ENCODE results near the gene DPM1.
"Not testable (repeated sequence)": the region's sequence is repeated elsewhere in the genome, so short reads cannot be mapped to it uniquely, and the experiment has no call there.

The DPM1 gene

GRCh38 chr20:50978533-50978932, 20.2 kb upstream of the DPM1 start:
- not testable (repeated sequence) for DNase-seq

GRCh38 chr20:50977066-50978021, 19.0 kb upstream of the DPM1 start:
- no peak for DNase-seq

GRCh38 chr20:50975701-50976330, 17.5 kb upstream of the DPM1 start:
- no peak for DNase-seq

GRCh38 chr20:50969912-50970311, 11.6 kb upstream of the DPM1 start:
- DNase-seq = no peak

- DNase-seq = no peak
Measured at GRCh38 chr20:50969435-50969834, 11.1 kb upstream of the DPM1 start.

GRCh38 chr20:50968289-50968688, 10.0 kb upstream of the DPM1 start:
- no peak for DNase-seq

GRCh38 chr20:50967586-50967985, 9.3 kb upstream of the DPM1 start:
- DNase-seq = no peak

GRCh38 chr20:50959543-50960126, 1.3 kb upstream of the DPM1 start:
- no peak for DNase-seq

- DNase-seq = peak; percentile 95
Measured at GRCh38 chr20:50958615-50959542, 547 bp upstream of the DPM1 start, which contains the start of gene MOCS3. MOCS3 (plus strand) TSS chr20:50958818; CDS start chr20:50958843, 25 bp downstream.

- no peak for DNase-seq
Measured at GRCh38 chr20:50957276-50957675, 1.1 kb downstream of the DPM1 start.

GRCh38 chr20:50953821-50954220, 4.5 kb downstream of the DPM1 start:
- DNase-seq = no peak

- no peak for DNase-seq
Measured at GRCh38 chr20:50953196-50953595, 5.1 kb downstream of the DPM1 start.

- no peak for DNase-seq
Measured at GRCh38 chr20:50948132-50948785, 10.1 kb downstream of the DPM1 start.

- DNase-seq = no peak
Measured at GRCh38 chr20:50943069-50943468, 15.3 kb downstream of the DPM1 start.

- no peak for DNase-seq
Measured at GRCh38 chr20:50933589-50933988, 24.7 kb downstream of the DPM1 start.

GRCh38 chr20:50932691-50933280, 25.5 kb downstream of the DPM1 start:
- no peak for DNase-seq

GRCh38 chr20:50932016-50932485, 26.3 kb downstream of the DPM1 start:
- no peak for DNase-seq

- DNase-seq = peak; percentile 97
Measured at GRCh38 chr20:50931306-50932015, 26.9 kb downstream of the DPM1 start, which contains the start of gene ADNP. ADNP (minus strand) TSS chr20:50931437; CDS start chr20:50903996, 27,441 bp downstream.

GRCh38 chr20:50930976-50931305, 27.4 kb downstream of the DPM1 start:
- DNase-seq = no peak

GRCh38 chr20:50930139-50930975, 28.0 kb downstream of the DPM1 start:
- DNase-seq = no peak

Measured in NCI-H1105 treated with DMSO at 0.1 percent for 48 hours (cell line).